Activated CD4-positive, alpha-beta T cell treated with anti-CD3 and anti-CD28 coated beads for 1 hour (primary cell): ENCODE data around the gene DRD5.

Experiments
- DNase-seq: peaks from one replicate; pipeline ENCODE4 v3.0.0-alpha.2; 2020

The DRD5 gene

DNA sequence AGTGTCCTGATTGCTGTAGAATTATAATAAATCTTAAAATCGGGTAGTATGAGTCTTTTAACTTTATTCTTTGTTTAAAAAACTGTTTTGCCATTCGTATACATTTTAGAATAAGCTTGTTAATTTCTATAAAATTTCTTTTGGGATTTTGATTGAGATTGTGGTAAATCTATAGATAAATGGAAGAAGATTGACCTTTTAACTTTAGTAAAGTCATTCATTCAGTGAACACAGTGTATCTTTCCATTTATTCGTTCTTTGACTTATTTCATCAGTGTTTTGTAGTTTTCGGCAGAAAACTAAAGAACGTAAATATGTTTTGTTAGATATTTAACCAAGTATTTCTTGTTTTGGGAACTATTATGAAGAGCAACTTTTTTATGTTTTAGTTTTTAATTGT lies 38.9 kb downstream of the DRD5 start:
- DNase-seq, result no peak

DNA sequence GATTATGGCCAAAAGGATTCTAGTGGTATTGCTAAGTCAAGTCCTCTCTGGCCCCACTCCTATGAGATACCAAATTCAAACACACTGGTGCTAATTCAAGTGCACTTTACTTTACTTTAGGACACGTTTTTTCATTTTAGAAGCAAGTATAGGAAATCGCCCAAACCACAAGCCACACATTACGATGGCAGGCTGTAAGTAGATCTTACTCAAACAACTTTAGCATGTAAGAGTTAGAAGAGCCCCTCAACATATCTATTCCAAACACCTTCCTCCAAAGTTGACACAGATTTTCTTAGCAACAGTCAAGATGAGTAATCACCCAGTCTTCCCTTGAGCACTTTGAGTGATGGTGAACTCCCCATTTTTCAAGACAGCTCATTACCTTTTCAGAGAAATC lies 43.6 kb downstream of the DRD5 start:
- no peak for DNase-seq

DNA sequence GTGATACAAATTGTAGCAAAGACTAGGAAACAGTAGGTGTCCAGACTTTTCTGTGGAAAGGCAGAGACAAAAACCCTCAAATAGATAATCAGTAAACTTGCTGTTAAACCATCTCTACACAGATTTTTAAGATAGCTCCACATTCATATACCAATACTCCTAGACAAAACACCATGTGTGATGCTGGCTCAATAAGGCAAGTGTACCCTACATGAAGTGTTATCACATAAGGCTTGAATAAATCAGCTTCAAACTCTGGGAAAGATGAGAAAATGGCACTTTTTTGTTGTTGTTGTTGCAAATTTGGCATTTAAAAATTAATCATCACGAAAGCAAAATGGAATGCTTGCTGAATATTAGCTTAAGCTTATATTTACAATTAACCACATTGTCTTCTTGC lies 45.1 kb downstream of the DRD5 start:
- DNase-seq, result no peak

DNA sequence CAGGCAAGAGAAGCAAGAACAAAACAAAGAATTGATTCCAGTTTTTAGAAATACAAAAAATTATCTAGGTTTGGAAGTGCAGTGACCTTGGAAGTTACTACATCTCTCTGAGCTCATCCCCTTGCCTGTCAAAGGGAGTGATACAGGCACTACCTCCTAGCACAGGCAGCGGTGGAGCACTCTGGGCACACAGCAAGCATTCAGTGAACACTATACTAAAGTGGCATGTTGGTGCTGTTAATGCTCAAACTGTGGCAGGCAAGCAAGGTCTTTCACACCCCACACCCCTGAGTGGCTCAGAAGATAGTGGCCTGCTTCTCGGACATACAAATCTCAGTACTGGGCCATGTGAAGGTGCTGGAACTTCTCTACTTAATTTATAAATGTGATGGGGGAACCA lies 51.2 kb downstream of the DRD5 start:
- DNase-seq, result no peak

DNA sequence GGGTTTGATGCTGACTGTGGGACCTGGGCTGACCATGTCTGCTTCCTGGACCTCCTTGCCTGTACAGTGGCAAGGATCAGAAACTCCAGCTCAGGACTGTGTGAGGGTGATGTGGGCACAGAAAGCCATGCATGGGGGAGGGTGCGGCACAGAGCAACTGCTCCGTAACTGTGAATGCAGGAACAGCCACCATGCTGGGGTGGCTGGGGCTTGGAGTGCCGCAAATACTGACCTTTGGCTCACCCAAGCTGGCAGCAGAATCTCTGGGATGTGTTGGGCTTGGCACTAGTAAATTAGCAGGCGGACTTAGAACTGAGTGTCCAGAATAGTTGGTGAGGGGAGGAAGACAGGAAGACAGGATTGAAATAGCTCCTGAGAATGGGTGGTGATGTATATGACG lies 52.0 kb downstream of the DRD5 start:
- no peak for DNase-seq
